GM19455 (cell line): Measurements from ENCODE around the gene GXYLT2.
"Not testable (repeated sequence)": the region's sequence is repeated elsewhere in the genome, so short reads cannot be mapped to it uniquely, and the experiment has no call there.

ENCODE experiments used
- ATAC-seq: cut with Tn5 transposase; IDR thresholded peaks from one replicate; pipeline ENCODE4 v1.9.1; 2021; ENCODE audit not compliant: unreplicated experiment

Gene GXYLT2

GRCh38 chr3:72973031-72973723 is 85.3 kb downstream of the GXYLT2 start:
- no peak for ATAC-seq

- ATAC-seq = no peak
Measured at GRCh38 chr3:72973786-72974185, 85.9 kb downstream of the GXYLT2 start.

- no peak for ATAC-seq
Measured at GRCh38 chr3:72974956-72975355, 87.1 kb downstream of the GXYLT2 start.

- no peak for ATAC-seq
Measured at GRCh38 chr3:72976281-72976741, 88.5 kb downstream of the GXYLT2 start.

GRCh38 chr3:72977060-72977808 is 89.4 kb downstream of the GXYLT2 start:
- peak; percentile 50 for ATAC-seq

GRCh38 chr3:72982609-72983366 is 94.9 kb downstream of the GXYLT2 start:
- no peak for ATAC-seq

- no peak for ATAC-seq
Measured at GRCh38 chr3:72985576-72985975, 97.7 kb downstream of the GXYLT2 start.

GRCh38 chr3:72990701-72991395 is 103.0 kb downstream of the GXYLT2 start:
- no peak for ATAC-seq

GRCh38 chr3:72991522-72991921 is 103.7 kb downstream of the GXYLT2 start:
- ATAC-seq = no peak

- ATAC-seq = no peak
Measured at GRCh38 chr3:72993391-72993790, 105.5 kb downstream of the GXYLT2 start.

GRCh38 chr3:72995337-72995736 is 107.5 kb downstream of the GXYLT2 start:
- ATAC-seq = no peak

GRCh38 chr3:72996121-72996472 is 108.3 kb downstream of the GXYLT2 start:
- no peak for ATAC-seq

GRCh38 chr3:72996473-72997333 is 108.9 kb downstream of the GXYLT2 start, which contains the start of gene PPP4R2:
Gene PPP4R2, plus strand, starts transcription at chr3:72996811. Its CDS starts 227 bp downstream, at chr3:72997038.
- peak; percentile 84 for ATAC-seq

- no peak for ATAC-seq
Measured at GRCh38 chr3:72997421-72997961, 109.6 kb downstream of the GXYLT2 start.

- ATAC-seq = no peak
Measured at GRCh38 chr3:72998466-72998865, 110.6 kb downstream of the GXYLT2 start.

- no peak for ATAC-seq
Measured at GRCh38 chr3:72999951-73000350, 112.1 kb downstream of the GXYLT2 start.

- not testable (repeated sequence) for ATAC-seq
Measured at GRCh38 chr3:73003050-73003449, 115.2 kb downstream of the GXYLT2 start.

GRCh38 chr3:73004316-73004715 is 116.5 kb downstream of the GXYLT2 start:
- ATAC-seq = no peak

- ATAC-seq = no peak
Measured at GRCh38 chr3:73007992-73008712, 120.3 kb downstream of the GXYLT2 start.
